ENCODE results near the gene EIF4A2. TPM values are rescaled to one million over a fixed set of nuclear protein-coding genes. Genes with fewer than 3 reads are reported as not detected.

The EIF4A2 gene
- total and polyA plus RNA-seq, 10 of the 15 experiments (the other 5 are each of a cell fraction or from before 2014, with no cell fraction given), result 154 to 680 (median 259) TPM

DNA sequence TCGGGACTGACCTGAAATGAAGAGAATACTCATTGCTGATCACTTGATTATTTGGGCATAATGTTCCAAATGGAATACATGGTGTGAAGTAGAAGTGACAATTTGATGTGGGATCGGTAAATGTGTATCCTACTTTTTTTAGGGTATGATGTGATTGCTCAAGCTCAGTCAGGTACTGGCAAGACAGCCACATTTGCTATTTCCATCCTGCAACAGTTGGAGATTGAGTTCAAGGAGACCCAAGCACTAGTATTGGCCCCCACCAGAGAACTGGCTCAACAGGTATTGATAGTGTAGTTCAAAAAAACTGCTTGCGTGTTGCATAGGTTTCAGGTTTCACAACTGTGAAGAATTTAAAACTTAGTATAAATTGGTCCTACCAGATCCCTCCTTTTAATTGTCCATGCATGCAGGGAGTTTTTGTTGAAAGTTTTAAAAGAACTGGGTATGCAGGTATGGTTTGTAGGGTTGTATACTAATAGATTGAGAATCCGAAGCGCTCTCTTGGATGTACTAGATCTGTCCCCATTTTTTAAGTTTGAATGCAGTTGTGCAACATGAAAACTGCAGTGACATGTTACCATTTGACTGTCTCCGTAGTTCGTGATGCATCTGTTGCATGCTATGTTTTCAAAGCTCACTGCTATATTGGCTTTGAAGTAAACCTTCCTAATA, 1.6 kb downstream of the EIF4A2 start:
- peak overlapping the region; percentile 100 for H3K9ac ChIP-seq (ENCODE audit: control insufficient read depth, insufficient read depth, low read length)

More for the DNA sequence above, 1.6 kb downstream of the EIF4A2 start:
- peaks cover 22% of the 10 kb centered on the region; the same call in 1 of the 2 replicates for H4K20me1 ChIP-seq (ENCODE audit: control insufficient read depth, insufficient read depth)
- DNase-seq (ENCODE audit: low read depth, low spot score) (no peak), FAIRE-seq (no peak), ATAC-seq (no peak)
- peak overlapping the region; percentile 78 for H3K4me3 ChIP-seq
- H3K27me3 ChIP-seq (replicated peaks in 1 of 2; ENCODE audit: control insufficient read depth in 2 of 2, insufficient read depth in 2 of 2, low read length in 1 of 2), result no peaks in the 10 kb centered on the region
- H3K4me2 ChIP-seq (ENCODE audit: control insufficient read depth, insufficient read depth), result peak overlapping the region; percentile 64
- WGBS (ENCODE audit: insufficient coverage, insufficient replicate concordance, low lambda C conversion rate, missing lambda C conversion rate), result 0% methylated on average over 7 of the region's 7 CpGs
- peaks cover 64% of the 10 kb centered on the region for H3K79me2 ChIP-seq (ENCODE audit: control insufficient read depth, insufficient read depth, low read length)
- no TSS peak for BruUV-seq (replicated peaks)
- in situ Hi-C loops (cut with MboI) (loop anchor here (25.0 kb wide), 1 partner anchor 848 kb away; the partner anchor contains the start of gene TRA2B), intact Hi-C loops (cut with micrococcal nuclease; ENCODE audit: unreplicated experiment) (loop anchor here (5.0 to 10.0 kb wide), 2 partner anchors 240 to 848 kb away; partner anchors contain the start of gene TRA2B)
- no peaks in the 10 kb centered on the region for H3K4me1 ChIP-seq (ENCODE audit: control insufficient read depth, insufficient read depth, low read length)
- peaks cover 18 to 50% of the 10 kb centered on the region in 2 experiments for H3K36me3 ChIP-seq (ENCODE audit: control insufficient read depth in 2 of 2, insufficient read depth in 2 of 2, low read length in 1 of 2)
- ChIA-PET CTCF (interaction anchor here (1.1 to 2.6 kb wide), 3 partner anchors 12 to 168 kb away, joined by 3 to 9 read pairs (median 4); no protein-coding TSS in a partner anchor), SMC1A (ENCODE audit: uncharacterized antibody, unreplicated experiment) (interaction anchor here (0.8 to 2.5 kb wide), 6 partner anchors 7 to 247 kb away, joined by 3 to 17 read pairs (median 3); partner anchors contain the start of gene RFC4), POLR2A (interaction anchor here (1.1 to 4.2 kb wide), 8 partner anchors 7 to 849 kb away, joined by 3 to 24 read pairs (median 9); partner anchors contain the start of genes DNAJB11, RFC4 and TBCCD1), RAD21 (ENCODE audit: unreplicated experiment) (interaction anchor here (0.8 to 1.6 kb wide), 2 partner anchors 22 to 215 kb away, joined by 3 to 4 read pairs; partner anchors contain the start of gene DNAJB11)
- TF ChIP-seq POLR2A (IDR thresholded peaks at IDR 0.05; ENCODE audit: low read depth, low read length) (peak; percentile 60), NFYA (IDR thresholded peaks at IDR 0.05; ENCODE audit: borderline replicate concordance, low read depth, low read length) (no peak), POLR2AphosphoS5 (IDR thresholded peaks at IDR 0.05; ENCODE audit: low read length) (peak; percentile 45; the same call in 1 of the 2 replicates), MYC (IDR thresholded peaks at IDR 0.05; ENCODE audit: insufficient read depth, insufficient read length, insufficient replicate concordance, low read length, severe bottlenecking) (no peak), SREBF2 (IDR thresholded peaks at IDR 0.05; ENCODE audit: low read length) (no peak), ZNF217 (IDR thresholded peaks at IDR 0.05) (no peak), MTA2 (IDR thresholded peaks at IDR 0.05; ENCODE audit: low read depth) (no peak), POLR2AphosphoS2 (IDR thresholded peaks at IDR 0.05; ENCODE audit: low read depth, low read length) (peak; percentile 63; the same call in 1 of the 2 replicates), CBX3 (IDR thresholded peaks at IDR 0.05; ENCODE audit: borderline replicate concordance, low read depth) (no peak)
- TF ChIP-seq, protein P1, sequence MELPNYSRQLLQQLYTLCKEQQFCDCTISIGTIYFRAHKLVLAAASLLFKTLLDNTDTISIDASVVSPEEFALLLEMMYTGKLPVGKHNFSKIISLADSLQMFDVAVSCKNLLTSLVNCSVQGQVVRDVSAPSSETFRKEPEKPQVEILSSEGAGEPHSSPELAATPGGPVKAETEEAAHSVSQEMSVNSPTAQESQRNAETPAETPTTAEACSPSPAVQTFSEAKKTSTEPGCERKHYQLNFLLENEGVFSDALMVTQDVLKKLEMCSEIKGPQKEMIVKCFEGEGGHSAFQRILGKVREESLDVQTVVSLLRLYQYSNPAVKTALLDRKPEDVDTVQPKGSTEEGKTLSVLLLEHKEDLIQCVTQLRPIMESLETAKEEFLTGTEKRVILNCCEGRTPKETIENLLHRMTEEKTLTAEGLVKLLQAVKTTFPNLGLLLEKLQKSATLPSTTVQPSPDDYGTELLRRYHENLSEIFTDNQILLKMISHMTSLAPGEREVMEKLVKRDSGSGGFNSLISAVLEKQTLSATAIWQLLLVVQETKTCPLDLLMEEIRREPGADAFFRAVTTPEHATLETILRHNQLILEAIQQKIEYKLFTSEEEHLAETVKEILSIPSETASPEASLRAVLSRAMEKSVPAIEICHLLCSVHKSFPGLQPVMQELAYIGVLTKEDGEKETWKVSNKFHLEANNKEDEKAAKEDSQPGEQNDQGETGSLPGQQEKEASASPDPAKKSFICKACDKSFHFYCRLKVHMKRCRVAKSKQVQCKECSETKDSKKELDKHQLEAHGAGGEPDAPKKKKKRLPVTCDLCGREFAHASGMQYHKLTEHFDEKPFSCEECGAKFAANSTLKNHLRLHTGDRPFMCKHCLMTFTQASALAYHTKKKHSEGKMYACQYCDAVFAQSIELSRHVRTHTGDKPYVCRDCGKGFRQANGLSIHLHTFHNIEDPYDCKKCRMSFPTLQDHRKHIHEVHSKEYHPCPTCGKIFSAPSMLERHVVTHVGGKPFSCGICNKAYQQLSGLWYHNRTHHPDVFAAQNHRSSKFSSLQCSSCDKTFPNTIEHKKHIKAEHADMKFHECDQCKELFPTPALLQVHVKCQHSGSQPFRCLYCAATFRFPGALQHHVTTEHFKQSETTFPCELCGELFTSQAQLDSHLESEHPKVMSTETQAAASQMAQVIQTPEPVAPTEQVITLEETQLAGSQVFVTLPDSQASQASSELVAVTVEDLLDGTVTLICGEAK (IDR thresholded peaks at IDR 0.05; ENCODE audit: borderline replicate concordance), result no peak
- TF ChIP-seq, protein P2, sequence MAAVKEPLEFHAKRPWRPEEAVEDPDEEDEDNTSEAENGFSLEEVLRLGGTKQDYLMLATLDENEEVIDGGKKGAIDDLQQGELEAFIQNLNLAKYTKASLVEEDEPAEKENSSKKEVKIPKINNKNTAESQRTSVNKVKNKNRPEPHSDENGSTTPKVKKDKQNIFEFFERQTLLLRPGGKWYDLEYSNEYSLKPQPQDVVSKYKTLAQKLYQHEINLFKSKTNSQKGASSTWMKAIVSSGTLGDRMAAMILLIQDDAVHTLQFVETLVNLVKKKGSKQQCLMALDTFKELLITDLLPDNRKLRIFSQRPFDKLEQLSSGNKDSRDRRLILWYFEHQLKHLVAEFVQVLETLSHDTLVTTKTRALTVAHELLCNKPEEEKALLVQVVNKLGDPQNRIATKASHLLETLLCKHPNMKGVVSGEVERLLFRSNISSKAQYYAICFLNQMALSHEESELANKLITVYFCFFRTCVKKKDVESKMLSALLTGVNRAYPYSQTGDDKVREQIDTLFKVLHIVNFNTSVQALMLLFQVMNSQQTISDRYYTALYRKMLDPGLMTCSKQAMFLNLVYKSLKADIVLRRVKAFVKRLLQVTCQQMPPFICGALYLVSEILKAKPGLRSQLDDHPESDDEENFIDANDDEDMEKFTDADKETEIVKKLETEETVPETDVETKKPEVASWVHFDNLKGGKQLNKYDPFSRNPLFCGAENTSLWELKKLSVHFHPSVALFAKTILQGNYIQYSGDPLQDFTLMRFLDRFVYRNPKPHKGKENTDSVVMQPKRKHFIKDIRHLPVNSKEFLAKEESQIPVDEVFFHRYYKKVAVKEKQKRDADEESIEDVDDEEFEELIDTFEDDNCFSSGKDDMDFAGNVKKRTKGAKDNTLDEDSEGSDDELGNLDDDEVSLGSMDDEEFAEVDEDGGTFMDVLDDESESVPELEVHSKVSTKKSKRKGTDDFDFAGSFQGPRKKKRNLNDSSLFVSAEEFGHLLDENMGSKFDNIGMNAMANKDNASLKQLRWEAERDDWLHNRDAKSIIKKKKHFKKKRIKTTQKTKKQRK (IDR thresholded peaks at IDR 0.05; ENCODE audit: low read depth, low read length), result no peak
- peak overlapping the region; percentile 100; the same call in 1 of the 2 replicates for H3K27ac ChIP-seq (ENCODE audit: control insufficient read depth, insufficient read depth)
- H2AFZ ChIP-seq (ENCODE audit: control insufficient read depth, low read depth, low read length), result no peak overlapping the region
- H3K9me3 ChIP-seq (replicated peaks; ENCODE audit: control insufficient read depth, insufficient read depth, low read length), result no peaks in the 10 kb centered on the region; the same call in 1 of the 3 replicates

All from GM12878 (cell line).